HepG2 (cell line): ENCODE measurements around the gene RPL37. TPM values are rescaled to one million over a fixed set of nuclear protein-coding genes. Genes with fewer than 3 reads are reported as not detected.

Experiments used
- ARID5B ChIP-seq: IDR thresholded peaks from 2 replicates; pipeline ENCODE4 v1.4.0; 2020; ENCODE audit warnings: mild to moderate bottlenecking, missing genetic modification reagents
- ATF4 ChIP-seq, 2 experiments: fragments of 450-650 bp in 1 of 2; sonication (generic) in 1 of 2; formaldehyde crosslinking; IDR thresholded peaks; 2 replicates each; pipeline versions ENCODE4 v1.5.0 to v1.8.0; 2020 to 2022; ENCODE audit warnings: mild to moderate bottlenecking in 1 of 2, missing genetic modification reagents in 1 of 2
- FOXP4 ChIP-seq: sonication (generic); formaldehyde crosslinking; IDR thresholded peaks from 2 replicates; pipeline ENCODE4 v1.4.0; 2020; ENCODE audit warnings: missing genetic modification reagents
- HDAC2 ChIP-seq: sonication (generic); formaldehyde crosslinking; IDR thresholded peaks from 2 replicates; pipeline ENCODE4 v1.4.0; 2020; ENCODE audit warnings: missing genetic modification reagents
- KLF12 ChIP-seq: sonication (generic); formaldehyde crosslinking; IDR thresholded peaks from 2 replicates; pipeline ENCODE4 v1.4.0; 2020; ENCODE audit warnings: missing genetic modification reagents, borderline replicate concordance
- PATZ1 ChIP-seq: sonication (generic); formaldehyde crosslinking; IDR thresholded peaks from 2 replicates; pipeline ENCODE4 v1.4.0; 2020; ENCODE audit warnings: missing genetic modification reagents
- RARA ChIP-seq: IDR thresholded peaks from 2 replicates; pipeline ENCODE4 v1.6.1; 2016; ENCODE audit warnings: missing genetic modification reagents, missing compliant biosample characterization
- SALL1 ChIP-seq: sonication (generic); formaldehyde crosslinking; IDR thresholded peaks from 2 replicates; pipeline ENCODE4 v1.8.0; 2022; ENCODE audit warnings: mild to moderate bottlenecking, missing genetic modification reagents
- ZNF607 ChIP-seq: sonication (generic); formaldehyde crosslinking; IDR thresholded peaks from 2 replicates; pipeline ENCODE4 v1.5.1; 2020; ENCODE audit warnings: missing genetic modification reagents, mild to moderate bottlenecking, borderline replicate concordance
- ZNF776 ChIP-seq: sonication (generic); formaldehyde crosslinking; IDR thresholded peaks from 2 replicates; pipeline ENCODE4 v1.4.0; 2020; ENCODE audit warnings: mild to moderate bottlenecking, missing genetic modification reagents
- polyA plus RNA-seq, 8 experiments: library from polyadenylated mRNA; depleted of rRNA in 3 of 8; stranded (reverse) in 7 of 8; unstranded in 1 of 8; fragments of >200 nt; fragmentation: Illumina TruSeq in 4 of 8; extraction: Trizol in 4 of 8; gene quantifications; 2 replicates each; pipeline versions ENCODE4 v1.2.1 to v1.2.3, GENCODE V29; 2011 to 2016; ENCODE audit warnings: low read depth in 4 of 8, missing spikeins in 1 of 8, mixed read lengths in 1 of 8; ENCODE audit not compliant: insufficient read depth in 1 of 8
- total RNA-seq, 5 experiments: library from RNA; depleted of rRNA; stranded (reverse); fragments of >200 nt; fragmentation: Illumina TruSeq; extraction: Trizol; gene quantifications; 2 replicates each; pipeline ENCODE4 v1.2.3, GENCODE V29; 2016; ENCODE audit warnings: low read depth in 1 of 5
- TF ChIP-seq, protein P1 (sequence below), 2 experiments: sonication (generic) in 1 of 2; formaldehyde crosslinking in 1 of 2; IDR thresholded peaks; 2 replicates each; pipeline versions ENCODE4 v1.6.1 to v1.9.0; 2014 to 2022; ENCODE audit warnings: antibody characterized with exemption in 1 of 2, borderline replicate concordance in 1 of 2, inconsistent platforms in 1 of 2, low read depth in 1 of 2, missing genetic modification reagents in 1 of 2

RPL37 gene
- total and polyA plus RNA-seq, 2 of the 13 experiments (the other 11 are each of a cell fraction or from before 2014, with no cell fraction given): 1,981 to 3,367 TPM

- TF ChIP-seq ARID5B (CRISPR knock-in tag) (peak; percentile 74), HDAC2 (CRISPR knock-in tag) (peak; percentile 34; the same call in 1 of the 2 replicates), PATZ1 (CRISPR knock-in tag) (peak; percentile 41; the same call in 1 of the 2 replicates), FOXP4 (CRISPR knock-in tag) (peak; percentile 72), KLF12 (CRISPR knock-in tag) (peak; percentile 43; the same call in 1 of the 2 replicates), ZNF776 (CRISPR knock-in tag) (no peak), ZNF607 (CRISPR knock-in tag) (no peak), SALL1 (CRISPR knock-in tag) (peak; percentile 48; the same call in 1 of the 2 replicates), RARA (CRISPR knock-in tag) (0 out of 2 replicates have a peak, but pooled peaks have one; percentile 34), ATF4 (CRISPR knock-in tag; IDR thresholded peaks at IDR 0.05) (peak in 1 of 2 experiments; percentile 37; a peak in 1 of 4 replicates)
- TF ChIP-seq, protein P1, sequence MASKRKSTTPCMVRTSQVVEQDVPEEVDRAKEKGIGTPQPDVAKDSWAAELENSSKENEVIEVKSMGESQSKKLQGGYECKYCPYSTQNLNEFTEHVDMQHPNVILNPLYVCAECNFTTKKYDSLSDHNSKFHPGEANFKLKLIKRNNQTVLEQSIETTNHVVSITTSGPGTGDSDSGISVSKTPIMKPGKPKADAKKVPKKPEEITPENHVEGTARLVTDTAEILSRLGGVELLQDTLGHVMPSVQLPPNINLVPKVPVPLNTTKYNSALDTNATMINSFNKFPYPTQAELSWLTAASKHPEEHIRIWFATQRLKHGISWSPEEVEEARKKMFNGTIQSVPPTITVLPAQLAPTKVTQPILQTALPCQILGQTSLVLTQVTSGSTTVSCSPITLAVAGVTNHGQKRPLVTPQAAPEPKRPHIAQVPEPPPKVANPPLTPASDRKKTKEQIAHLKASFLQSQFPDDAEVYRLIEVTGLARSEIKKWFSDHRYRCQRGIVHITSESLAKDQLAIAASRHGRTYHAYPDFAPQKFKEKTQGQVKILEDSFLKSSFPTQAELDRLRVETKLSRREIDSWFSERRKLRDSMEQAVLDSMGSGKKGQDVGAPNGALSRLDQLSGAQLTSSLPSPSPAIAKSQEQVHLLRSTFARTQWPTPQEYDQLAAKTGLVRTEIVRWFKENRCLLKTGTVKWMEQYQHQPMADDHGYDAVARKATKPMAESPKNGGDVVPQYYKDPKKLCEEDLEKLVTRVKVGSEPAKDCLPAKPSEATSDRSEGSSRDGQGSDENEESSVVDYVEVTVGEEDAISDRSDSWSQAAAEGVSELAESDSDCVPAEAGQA (IDR thresholded peaks at IDR 0.05; ENCODE audit: low read depth): no peak
- TF ChIP-seq, protein P1 (CRISPR knock-in tag; IDR thresholded peaks at IDR 0.05; ENCODE audit: borderline replicate concordance): peak; percentile 37; the same call in 1 of the 2 replicates
Observed at GRCh38 chr5:40784027-40784653, 50.9 kb downstream of the RPL37 start (continued).
